GM11168 (cell line): ENCODE measurements around the gene CEP57L1.

Experiments used
- in situ Hi-C: fragments of 300-500 bp; cut with MboI; formaldehyde crosslinking; loops from one replicate; pipeline ENCODE4 v1.12.0; 2022; ENCODE audit warnings: low sequenced_read_pairs; ENCODE audit not compliant: unreplicated experiment

Gene CEP57L1

GRCh38 chr6:109202409-109203264 lies 107.3 kb downstream of the CEP57L1 start:
- in situ Hi-C loops, result no loop called here

- in situ Hi-C loops, result no loop called here
Measured at GRCh38 chr6:109204511-109204910, 109.2 kb downstream of the CEP57L1 start.

GRCh38 chr6:109212683-109213082 lies 117.4 kb downstream of the CEP57L1 start:
- in situ Hi-C loops, result no loop called here
